MM.1S (cell line): ENCODE data around the gene ATP9A.

Source experiments
- DNase-seq: peaks from one replicate; pipeline ENCODE4 v3.0.0-alpha.2; 2015
- H2AFZ ChIP-seq: fragments of 300-600 bp; sonication (generic); 2 replicates; pipeline ENCODE4 v1.6.0; 2016; ENCODE audit warnings: antibody characterized with exemption, low read length
- H3F3A ChIP-seq: fragments of 300-600 bp; sonication (generic); 2 replicates; pipeline ENCODE4 v1.6.1; 2016; ENCODE audit warnings: mild to moderate bottlenecking, antibody characterized with exemption, low read length, moderate library complexity, mixed read lengths; ENCODE audit not compliant: insufficient read depth
- H3K27ac ChIP-seq: fragments of 300-600 bp; sonication (generic); 2 replicates; pipeline ENCODE4 v1.5.1; 2016; ENCODE audit warnings: mild to moderate bottlenecking, low read length
- H3K27me3 ChIP-seq: fragments of 300-600 bp; sonication (generic); replicated peaks from 2 replicates; pipeline ENCODE4 v1.6.0; 2016; ENCODE audit warnings: low read length; ENCODE audit not compliant: insufficient read depth
- H3K36me3 ChIP-seq: fragments of 300-600 bp; sonication (generic); replicated peaks from 2 replicates; pipeline ENCODE4 v1.6.1; 2016; ENCODE audit warnings: mild to moderate bottlenecking, low read length, mixed read lengths; ENCODE audit not compliant: insufficient read depth
- H3K4me1 ChIP-seq: fragments of 300-600 bp; sonication (generic); 2 replicates; pipeline ENCODE4 v1.6.1; 2016; ENCODE audit warnings: low read length, mixed read lengths
- H3K4me2 ChIP-seq: fragments of 300-600 bp; sonication (generic); 2 replicates; pipeline ENCODE4 v1.6.0; 2016; ENCODE audit warnings: low read depth, low read length
- H3K4me3 ChIP-seq: fragments of 300-600 bp; sonication (generic); 2 replicates; pipeline ENCODE4 v1.5.1; 2016; ENCODE audit warnings: low read length, mixed read lengths
- H3K79me2 ChIP-seq: fragments of 300-600 bp; sonication (generic); 2 replicates; pipeline ENCODE4 v1.6.1; 2016; ENCODE audit warnings: mixed run types, low read length, mixed read lengths
- H3K9ac ChIP-seq: fragments of 300-600 bp; sonication (generic); 2 replicates; pipeline ENCODE4 v1.6.1; 2016; ENCODE audit warnings: low read length, mixed read lengths
- H3K9me2 ChIP-seq: fragments of 300-600 bp; sonication (generic); replicated peaks from 2 replicates; pipeline ENCODE4 v1.6.1; 2016; ENCODE audit warnings: mild to moderate bottlenecking, low read length, mixed read lengths; ENCODE audit not compliant: insufficient read depth
- H3K9me3 ChIP-seq: fragments of 300-600 bp; sonication (generic); replicated peaks from 2 replicates; pipeline ENCODE4 v1.6.1; 2016; ENCODE audit warnings: mild to moderate bottlenecking, low read length, mixed read lengths; ENCODE audit not compliant: insufficient read depth
- H4K20me1 ChIP-seq: fragments of 300-600 bp; sonication (generic); 2 replicates; pipeline ENCODE4 v1.6.1; 2016; ENCODE audit warnings: mild to moderate bottlenecking, low read length, moderate library complexity, mixed read lengths; ENCODE audit not compliant: insufficient read depth
- CTCF ChIP-seq: fragments of 300-600 bp; sonication (generic); IDR thresholded peaks from 2 replicates; pipeline ENCODE4 v1.5.1; 2016; ENCODE audit warnings: antibody characterized with exemption, low read length, mixed read lengths
- EZH2 ChIP-seq: fragments of 300-600 bp; sonication (generic); optimal IDR thresholded peaks from 2 replicates; pipeline ENCODE3; 2017; ENCODE audit warnings: low read depth, mild to moderate bottlenecking, antibody characterized with exemption, low read length, mixed read lengths
- EZH2phosphoT487 ChIP-seq: fragments of 300-600 bp; sonication (generic); IDR thresholded peaks from 2 replicates; pipeline ENCODE4 v1.6.1; 2018; ENCODE audit warnings: antibody characterized with exemption, low read length

The ATP9A gene

GRCh38 chr20:51792960-51793359, 24.8 kb upstream of the ATP9A start:
- Histone ChIP-seq H3K27me3 (no peaks in the 10 kb centered on the region), H3K9ac (no peak overlapping the region), H4K20me1 (no peaks in the 10 kb centered on the region), H3K4me3 (no peak overlapping the region), H3K9me3 (no peaks in the 10 kb centered on the region), H3K79me2 (no peaks in the 10 kb centered on the region), H3K27ac (no peak overlapping the region), H2AFZ (no peak overlapping the region), H3K4me2 (no peak overlapping the region), H3K36me3 (no peaks in the 10 kb centered on the region), H3F3A (no peaks in the 10 kb centered on the region), H3K4me1 (no peaks in the 10 kb centered on the region), H3K9me2 (no peaks in the 10 kb centered on the region)
- no peak for DNase-seq
- TF ChIP-seq CTCF (no peak), EZH2 (no peak), EZH2phosphoT487 (no peak)

GRCh38 chr20:51791626-51792025, 23.4 kb upstream of the ATP9A start:
- H3K4me2 ChIP-seq: no peak overlapping the region
- no peak overlapping the region for H2AFZ ChIP-seq
- no peaks in the 10 kb centered on the region for H3K9me3 ChIP-seq
- H3K4me1 ChIP-seq: no peaks in the 10 kb centered on the region
- H3K9ac ChIP-seq: no peak overlapping the region
- H3K27me3 ChIP-seq: no peaks in the 10 kb centered on the region
- no peaks in the 10 kb centered on the region for H3K79me2 ChIP-seq
- H3K9me2 ChIP-seq: no peaks in the 10 kb centered on the region
- H3K36me3 ChIP-seq: no peaks in the 10 kb centered on the region
- no peak for TF ChIP-seq EZH2
- TF ChIP-seq CTCF: no peak
- TF ChIP-seq EZH2phosphoT487: no peak
- DNase-seq: no peak
- H3F3A ChIP-seq: no peaks in the 10 kb centered on the region
- no peak overlapping the region for H3K4me3 ChIP-seq
- H4K20me1 ChIP-seq: no peaks in the 10 kb centered on the region
- no peak overlapping the region for H3K27ac ChIP-seq

- H3F3A ChIP-seq: no peaks in the 10 kb centered on the region
- no peak overlapping the region for H3K4me2 ChIP-seq
- H2AFZ ChIP-seq: no peak overlapping the region
- H3K79me2 ChIP-seq: no peaks in the 10 kb centered on the region
- no peaks in the 10 kb centered on the region for H4K20me1 ChIP-seq
- no peaks in the 10 kb centered on the region for H3K36me3 ChIP-seq
- H3K27ac ChIP-seq: no peak overlapping the region
- no peaks in the 10 kb centered on the region for H3K27me3 ChIP-seq
- no peak overlapping the region for H3K9ac ChIP-seq
- H3K4me1 ChIP-seq: no peaks in the 10 kb centered on the region
- no peaks in the 10 kb centered on the region for H3K9me3 ChIP-seq
- H3K4me3 ChIP-seq: no peak overlapping the region
- no peak for DNase-seq
- H3K9me2 ChIP-seq: no peaks in the 10 kb centered on the region
- TF ChIP-seq CTCF (no peak), EZH2 (no peak), EZH2phosphoT487 (no peak)
Observed at GRCh38 chr20:51790256-51790655, 22.1 kb upstream of the ATP9A start.
